ENCODE results near the gene TTC4. TPM values are rescaled to one million over a fixed set of nuclear protein-coding genes. Genes with fewer than 3 reads are reported as not detected.

TTC4 gene
- total RNA-seq, 1 experiment from 2014 or later: 26.3 TPM

DNA sequence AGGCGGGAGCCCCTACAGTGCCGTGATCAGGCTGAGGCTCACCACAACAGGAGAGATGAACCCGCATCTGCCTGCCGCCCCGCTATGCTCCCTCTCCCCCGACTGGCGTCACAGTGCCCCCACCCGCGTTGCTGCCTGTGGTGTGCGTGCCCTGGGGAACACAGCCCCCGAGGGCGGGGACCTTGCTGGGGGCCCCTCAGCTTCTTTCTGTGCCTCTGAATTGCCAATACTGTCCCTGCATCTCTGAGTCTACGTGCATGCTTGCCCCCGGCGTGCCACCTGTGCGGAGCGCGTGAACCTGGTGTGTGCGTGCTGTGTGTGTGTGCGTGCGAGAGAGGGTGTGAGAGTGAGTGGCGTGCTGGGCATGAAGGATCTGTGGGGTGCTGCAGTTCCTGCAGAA lies 38.4 kb downstream of the TTC4 start:
- Histone ChIP-seq H3K9ac (ENCODE audit: low read length) (no peak overlapping the region), H3K27ac (ENCODE audit: low read depth, low read length) (no peak overlapping the region), H3K4me2 (ENCODE audit: low read length) (no peak overlapping the region), H3K9me2 (ENCODE audit: insufficient read depth) (no peaks in the 10 kb centered on the region), H3K36me3 (ENCODE audit: control insufficient read depth in 1 of 2, insufficient read depth in 2 of 2, low read length in 2 of 2) (peaks cover 5 to 12% of the 10 kb centered on the region in 2 experiments; a peak in 2 of 4 replicates), H3K4me3 (replicated peaks in 1 of 2; ENCODE audit: low read depth in 1 of 2, low read length in 2 of 2) (no peak overlapping the region), H3K9me3 (ENCODE audit: control insufficient read depth in 1 of 2, insufficient read depth in 1 of 2, low read depth in 1 of 2, low read length in 2 of 2) (no peaks in the 10 kb centered on the region), H3K79me2 (ENCODE audit: insufficient read depth, low read length) (no peaks in the 10 kb centered on the region), H3K27me3 (ENCODE audit: insufficient read depth, low read length) (no peaks in the 10 kb centered on the region), H2AFZ (ENCODE audit: low read depth, low read length, poor library complexity, severe bottlenecking) (no peak overlapping the region), H4K20me1 (ENCODE audit: insufficient read depth) (no peaks in the 10 kb centered on the region), H3K4me1 (ENCODE audit: control insufficient read depth in 1 of 2, insufficient read depth in 2 of 2, low read length in 2 of 2) (no peaks in the 10 kb centered on the region)
- no TSS peak for BruUV-seq (replicated peaks)
- RAD21 ChIA-PET (ENCODE audit: low non-redundant PET in 1 of 2, low total read pairs in 2 of 2, uncharacterized antibody in 2 of 2, unreplicated experiment in 2 of 2): no interaction called here
- POLR2A ChIA-PET: no interaction called here
- CTCF ChIA-PET: no interaction called here
- intact Hi-C loops (cut with micrococcal nuclease): no loop called here
- ATAC-seq (no peak), DNase-seq (ENCODE audit: low read depth, low spot score) (no peak)
- TF ChIP-seq ZNF274 (IDR thresholded peaks at IDR 0.05; ENCODE audit: low read depth, low read length) (no peak), POLR2A (IDR thresholded peaks at IDR 0.05; ENCODE audit: borderline replicate concordance, extremely low read depth, insufficient read depth, insufficient read length) (no peak), JUND (IDR thresholded peaks at IDR 0.05) (no peak), ELF1 (IDR thresholded peaks at IDR 0.05; ENCODE audit: borderline replicate concordance, low read depth) (no peak), SIN3A (IDR thresholded peaks at IDR 0.05; ENCODE audit: low read depth) (no peak), FOSL1 (IDR thresholded peaks at IDR 0.05; ENCODE audit: low read depth) (no peak), RAD21 (IDR thresholded peaks at IDR 0.05; ENCODE audit: low read depth) (no peak)
- TF ChIP-seq, protein P1, sequence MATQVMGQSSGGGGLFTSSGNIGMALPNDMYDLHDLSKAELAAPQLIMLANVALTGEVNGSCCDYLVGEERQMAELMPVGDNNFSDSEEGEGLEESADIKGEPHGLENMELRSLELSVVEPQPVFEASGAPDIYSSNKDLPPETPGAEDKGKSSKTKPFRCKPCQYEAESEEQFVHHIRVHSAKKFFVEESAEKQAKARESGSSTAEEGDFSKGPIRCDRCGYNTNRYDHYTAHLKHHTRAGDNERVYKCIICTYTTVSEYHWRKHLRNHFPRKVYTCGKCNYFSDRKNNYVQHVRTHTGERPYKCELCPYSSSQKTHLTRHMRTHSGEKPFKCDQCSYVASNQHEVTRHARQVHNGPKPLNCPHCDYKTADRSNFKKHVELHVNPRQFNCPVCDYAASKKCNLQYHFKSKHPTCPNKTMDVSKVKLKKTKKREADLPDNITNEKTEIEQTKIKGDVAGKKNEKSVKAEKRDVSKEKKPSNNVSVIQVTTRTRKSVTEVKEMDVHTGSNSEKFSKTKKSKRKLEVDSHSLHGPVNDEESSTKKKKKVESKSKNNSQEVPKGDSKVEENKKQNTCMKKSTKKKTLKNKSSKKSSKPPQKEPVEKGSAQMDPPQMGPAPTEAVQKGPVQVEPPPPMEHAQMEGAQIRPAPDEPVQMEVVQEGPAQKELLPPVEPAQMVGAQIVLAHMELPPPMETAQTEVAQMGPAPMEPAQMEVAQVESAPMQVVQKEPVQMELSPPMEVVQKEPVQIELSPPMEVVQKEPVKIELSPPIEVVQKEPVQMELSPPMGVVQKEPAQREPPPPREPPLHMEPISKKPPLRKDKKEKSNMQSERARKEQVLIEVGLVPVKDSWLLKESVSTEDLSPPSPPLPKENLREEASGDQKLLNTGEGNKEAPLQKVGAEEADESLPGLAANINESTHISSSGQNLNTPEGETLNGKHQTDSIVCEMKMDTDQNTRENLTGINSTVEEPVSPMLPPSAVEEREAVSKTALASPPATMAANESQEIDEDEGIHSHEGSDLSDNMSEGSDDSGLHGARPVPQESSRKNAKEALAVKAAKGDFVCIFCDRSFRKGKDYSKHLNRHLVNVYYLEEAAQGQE (IDR thresholded peaks at IDR 0.05; ENCODE audit: low read depth): no peak
- TF ChIP-seq, protein P2, sequence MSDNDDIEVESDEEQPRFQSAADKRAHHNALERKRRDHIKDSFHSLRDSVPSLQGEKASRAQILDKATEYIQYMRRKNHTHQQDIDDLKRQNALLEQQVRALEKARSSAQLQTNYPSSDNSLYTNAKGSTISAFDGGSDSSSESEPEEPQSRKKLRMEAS (IDR thresholded peaks at IDR 0.05): no peak

Measured in HCT116 (cell line).